Measurements from ENCODE around the gene KDM5B. TPM values are rescaled to one million over a fixed set of nuclear protein-coding genes. Genes with fewer than 3 reads are reported as not detected.
A peak's percentile ranks its signal among the peaks of the same experiment; 100 is the strongest.

KDM5B gene
- total and polyA plus RNA-seq, 7 donors, result 10.9 to 68.1 (median 29.7) TPM

DNA sequence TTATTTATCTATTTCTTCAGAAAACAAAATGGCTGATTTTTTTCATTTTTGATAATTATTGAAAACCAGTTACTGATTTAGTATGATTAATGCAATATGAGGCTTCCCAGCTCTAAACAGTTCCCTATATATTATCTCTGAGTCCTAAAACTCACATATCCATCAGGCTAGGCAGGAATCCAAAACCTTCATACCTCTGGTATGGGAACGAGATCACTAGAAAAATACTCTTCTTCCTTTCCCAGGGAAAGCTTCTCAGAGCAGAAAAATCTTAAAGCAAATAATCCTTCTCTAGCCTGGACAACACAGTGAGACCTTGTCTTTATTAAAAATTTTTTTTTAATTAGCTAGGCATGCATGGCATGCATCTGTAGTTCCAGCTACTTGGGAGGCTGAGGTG, 42.5 kb downstream of the KDM5B start:
- H3K27ac ChIP-seq, result no peak overlapping the region
- H3K36me3 ChIP-seq, result peaks cover 9 to 90% (median 23%) of the 10 kb centered on the region in 4 donors
- TF ChIP-seq, protein P1, sequence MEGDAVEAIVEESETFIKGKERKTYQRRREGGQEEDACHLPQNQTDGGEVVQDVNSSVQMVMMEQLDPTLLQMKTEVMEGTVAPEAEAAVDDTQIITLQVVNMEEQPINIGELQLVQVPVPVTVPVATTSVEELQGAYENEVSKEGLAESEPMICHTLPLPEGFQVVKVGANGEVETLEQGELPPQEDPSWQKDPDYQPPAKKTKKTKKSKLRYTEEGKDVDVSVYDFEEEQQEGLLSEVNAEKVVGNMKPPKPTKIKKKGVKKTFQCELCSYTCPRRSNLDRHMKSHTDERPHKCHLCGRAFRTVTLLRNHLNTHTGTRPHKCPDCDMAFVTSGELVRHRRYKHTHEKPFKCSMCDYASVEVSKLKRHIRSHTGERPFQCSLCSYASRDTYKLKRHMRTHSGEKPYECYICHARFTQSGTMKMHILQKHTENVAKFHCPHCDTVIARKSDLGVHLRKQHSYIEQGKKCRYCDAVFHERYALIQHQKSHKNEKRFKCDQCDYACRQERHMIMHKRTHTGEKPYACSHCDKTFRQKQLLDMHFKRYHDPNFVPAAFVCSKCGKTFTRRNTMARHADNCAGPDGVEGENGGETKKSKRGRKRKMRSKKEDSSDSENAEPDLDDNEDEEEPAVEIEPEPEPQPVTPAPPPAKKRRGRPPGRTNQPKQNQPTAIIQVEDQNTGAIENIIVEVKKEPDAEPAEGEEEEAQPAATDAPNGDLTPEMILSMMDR (IDR thresholded peaks at IDR 0.05), result no peak
- 96 to 98% methylated on average over 1 of the region's 1 CpG for WGBS, 2 donors
- no peaks in the 10 kb centered on the region for H3K9me3 ChIP-seq
- no peak overlapping the region for H3K4me3 ChIP-seq
- DNase-seq, result no peak
- intact Hi-C loops (cut with DNase I), result no loop called here
- no peaks in the 10 kb centered on the region for H3K27me3 ChIP-seq
- H3K4me1 ChIP-seq, result peaks cover 0 to 16% (median 13%) of the 10 kb centered on the region in 4 donors

DNA sequence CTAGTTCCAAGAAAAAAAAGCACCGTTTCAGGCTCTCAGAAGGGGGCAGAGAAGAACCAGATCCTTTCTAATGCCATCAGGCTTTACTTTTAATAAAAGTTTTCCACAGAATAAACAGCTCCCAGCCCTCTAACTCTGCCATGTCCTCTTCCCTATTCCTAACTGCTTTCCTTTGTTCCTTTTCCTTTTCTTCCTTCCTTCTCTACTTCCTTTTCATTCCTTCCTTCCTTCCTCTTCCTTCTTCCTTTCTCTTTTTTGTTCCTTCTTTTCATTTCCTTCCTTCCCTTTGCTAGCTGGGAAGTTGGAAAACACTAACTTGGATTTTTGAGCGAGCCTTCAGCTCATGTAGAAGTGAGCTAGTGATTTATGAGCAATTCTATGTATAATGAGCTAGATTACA, 46.2 kb downstream of the KDM5B start:
- intact Hi-C loops (cut with DNase I), result no loop called here
- no peak overlapping the region for H3K4me3 ChIP-seq
- TF ChIP-seq, protein P1 (IDR thresholded peaks at IDR 0.05), result no peak
- TF ChIP-seq POLR2AphosphoS5 (IDR thresholded peaks at IDR 0.05) (no peak), EP300 (IDR thresholded peaks at IDR 0.05) (no peak), POLR2A (IDR thresholded peaks at IDR 0.05) (no peak)
- 55 to 62% methylated on average over 2 of the region's 2 CpGs for WGBS, 2 donors
- peaks cover 0 to 16% (median 13%) of the 10 kb centered on the region in 4 donors for H3K4me1 ChIP-seq
- H3K27me3 ChIP-seq, result no peaks in the 10 kb centered on the region
- H3K9me3 ChIP-seq, result no peaks in the 10 kb centered on the region
- H3K27ac ChIP-seq, result peak overlapping the region in 2 of 4 donors; percentile 23 to 27
- no peak for DNase-seq
- H3K36me3 ChIP-seq, result peaks cover 9 to 96% (median 42%) of the 10 kb centered on the region in 4 donors

DNA sequence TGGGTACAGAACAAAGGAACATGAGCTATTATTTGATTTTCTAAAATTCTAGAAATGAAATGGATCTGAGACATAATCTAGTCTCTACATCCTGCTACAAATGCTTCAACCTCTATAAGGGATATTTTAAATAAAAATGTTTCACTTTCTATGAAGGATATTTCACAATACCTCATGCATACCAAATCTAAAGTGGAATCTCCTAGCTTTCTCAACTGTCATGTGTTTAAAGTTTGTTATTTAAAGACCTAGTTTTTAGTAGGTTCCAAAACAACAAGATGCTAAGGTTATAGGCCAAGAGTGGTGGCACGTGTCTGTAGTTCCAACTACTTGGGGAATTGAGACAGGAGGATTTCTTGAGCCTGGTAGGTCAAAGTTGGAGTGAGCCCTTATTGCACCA, 47.6 kb downstream of the KDM5B start:
- DNase-seq, result no peak
- H3K4me1 ChIP-seq, result peaks cover 0 to 16% (median 13%) of the 10 kb centered on the region in 4 donors
- no peak for TF ChIP-seq POLR2A (IDR thresholded peaks at IDR 0.05)
- no peak for TF ChIP-seq POLR2AphosphoS5 (IDR thresholded peaks at IDR 0.05)
- TF ChIP-seq EP300 (IDR thresholded peaks at IDR 0.05), result no peak
- 78 to 82% methylated on average over 1 of the region's 1 CpG for WGBS, 2 donors
- H3K36me3 ChIP-seq, result peaks cover 15 to 96% (median 41%) of the 10 kb centered on the region in 4 donors
- H3K27ac ChIP-seq, result peak overlapping the region in 1 of 4 donors; percentile 27
- H3K9me3 ChIP-seq, result no peaks in the 10 kb centered on the region
- no peaks in the 10 kb centered on the region for H3K27me3 ChIP-seq
- intact Hi-C loops (cut with DNase I), result no loop called here
- H3K4me3 ChIP-seq, result no peak overlapping the region

DNA sequence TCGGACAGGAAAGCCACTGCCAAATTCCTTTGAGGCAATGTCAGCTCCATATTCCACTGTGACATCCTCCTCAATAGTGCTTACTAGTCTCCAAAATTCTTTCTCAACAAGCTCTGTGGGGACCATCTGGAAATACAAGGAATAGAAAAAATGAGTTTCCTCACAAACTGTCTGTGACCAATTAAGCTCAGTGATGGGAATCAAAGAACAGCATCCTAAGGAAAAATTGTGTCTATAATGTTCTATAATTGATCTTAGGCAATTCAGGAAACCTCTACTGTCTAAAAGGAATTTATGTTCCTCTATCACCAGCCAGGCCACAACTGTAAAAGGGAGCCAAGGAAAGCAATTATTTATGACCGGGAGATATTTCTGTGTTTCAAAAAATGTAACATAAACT, 51.8 kb downstream of the KDM5B start:
- intact Hi-C loops (cut with DNase I), result loop anchor here (10.0 kb wide), 1 partner anchor 248 kb away; the partner anchor contains the start of gene TMEM183A
- 95 to 99% methylated on average over 2 of the region's 2 CpGs for WGBS, 2 donors
- Histone ChIP-seq H3K36me3 (peaks cover 32 to 100% (median 57%) of the 10 kb centered on the region in 4 donors), H3K4me3 (no peak overlapping the region), H3K27ac (no peak overlapping the region), H3K4me1 (peaks cover 0 to 6% (median 1%) of the 10 kb centered on the region in 4 donors), H3K9me3 (no peaks in the 10 kb centered on the region), H3K27me3 (no peaks in the 10 kb centered on the region)
- no peak for DNase-seq
- TF ChIP-seq POLR2A (IDR thresholded peaks at IDR 0.05) (no peak), POLR2AphosphoS5 (IDR thresholded peaks at IDR 0.05) (no peak), EP300 (IDR thresholded peaks at IDR 0.05) (no peak)
- TF ChIP-seq, protein P1 (IDR thresholded peaks at IDR 0.05), result no peak

DNA sequence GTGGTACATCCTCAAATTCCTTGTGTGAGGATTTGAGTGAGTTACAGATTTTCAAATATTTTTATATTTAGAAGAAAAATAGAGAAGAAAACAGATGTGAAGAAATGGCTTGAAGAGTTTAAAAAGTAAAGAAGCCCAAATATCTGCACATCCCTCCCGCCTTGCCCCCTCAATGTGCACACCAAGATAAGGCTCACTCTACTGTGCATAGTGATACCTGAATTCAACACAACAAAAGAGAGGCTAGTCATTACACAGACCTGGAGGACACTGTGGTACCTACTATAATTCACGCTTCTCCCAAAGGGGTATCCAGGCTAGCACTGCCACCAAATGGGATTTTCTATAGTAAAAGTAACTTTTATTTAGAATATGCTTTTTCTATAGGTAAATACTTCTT, 53.9 kb downstream of the KDM5B start:
- 97% methylated on average over 2 of the region's 2 CpGs for WGBS, 2 donors
- H3K36me3 ChIP-seq, result peaks cover 34 to 100% (median 52%) of the 10 kb centered on the region in 4 donors
- no peaks in the 10 kb centered on the region for H3K27me3 ChIP-seq
- H3K9me3 ChIP-seq, result no peaks in the 10 kb centered on the region
- H3K27ac ChIP-seq, result no peak overlapping the region
- TF ChIP-seq POLR2AphosphoS5 (IDR thresholded peaks at IDR 0.05) (no peak), EP300 (IDR thresholded peaks at IDR 0.05) (no peak), POLR2A (IDR thresholded peaks at IDR 0.05) (no peak)
- TF ChIP-seq, protein P1 (IDR thresholded peaks at IDR 0.05), result no peak
- intact Hi-C loops (cut with DNase I), result loop anchor here (5.0 to 10.0 kb wide), 2 partner anchors 58 to 251 kb away; partner anchors contain the start of genes PCAT6 and TMEM183A
- H3K4me3 ChIP-seq, result no peak overlapping the region
- no peak for DNase-seq
- no peaks in the 10 kb centered on the region for H3K4me1 ChIP-seq
